HG03108 (cell line): Measurements from ENCODE around the gene ARL4D.
"Not testable (repeated sequence)": the region's sequence is repeated elsewhere in the genome, so short reads cannot be mapped to it uniquely, and the experiment has no call there.

Experiments
- ATAC-seq: cut with Tn5 transposase; IDR thresholded peaks from one replicate; pipeline ENCODE4 v1.9.1; 2021; ENCODE audit warnings: moderate library complexity; ENCODE audit not compliant: unreplicated experiment

Gene ARL4D

DNA sequence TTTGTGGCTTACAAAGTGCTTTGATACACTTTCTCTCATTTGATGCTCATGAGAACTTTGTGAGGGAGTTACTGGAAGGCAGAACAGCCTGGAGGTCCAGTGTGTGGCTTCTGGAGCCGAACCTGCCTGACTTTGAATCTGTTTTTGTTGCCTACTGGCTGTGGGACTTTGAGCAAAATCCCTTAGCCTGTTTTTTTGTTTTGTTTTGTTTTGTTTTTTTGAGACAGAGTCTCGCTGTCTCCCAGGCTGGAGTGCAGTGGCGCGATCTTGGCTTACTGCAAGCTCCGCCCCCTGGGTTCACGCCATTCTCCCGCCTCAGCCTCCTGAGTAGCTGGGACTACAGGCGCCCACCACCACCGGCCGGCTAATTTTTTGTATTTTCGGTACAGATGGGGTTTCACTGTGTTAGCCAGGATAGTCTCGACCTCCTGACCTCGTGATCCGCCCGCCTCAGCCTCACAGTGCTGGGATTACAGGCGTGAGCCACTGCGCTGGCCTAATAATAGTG is 20.6 kb downstream of the ARL4D start:
- not testable (repeated sequence) for ATAC-seq

DNA sequence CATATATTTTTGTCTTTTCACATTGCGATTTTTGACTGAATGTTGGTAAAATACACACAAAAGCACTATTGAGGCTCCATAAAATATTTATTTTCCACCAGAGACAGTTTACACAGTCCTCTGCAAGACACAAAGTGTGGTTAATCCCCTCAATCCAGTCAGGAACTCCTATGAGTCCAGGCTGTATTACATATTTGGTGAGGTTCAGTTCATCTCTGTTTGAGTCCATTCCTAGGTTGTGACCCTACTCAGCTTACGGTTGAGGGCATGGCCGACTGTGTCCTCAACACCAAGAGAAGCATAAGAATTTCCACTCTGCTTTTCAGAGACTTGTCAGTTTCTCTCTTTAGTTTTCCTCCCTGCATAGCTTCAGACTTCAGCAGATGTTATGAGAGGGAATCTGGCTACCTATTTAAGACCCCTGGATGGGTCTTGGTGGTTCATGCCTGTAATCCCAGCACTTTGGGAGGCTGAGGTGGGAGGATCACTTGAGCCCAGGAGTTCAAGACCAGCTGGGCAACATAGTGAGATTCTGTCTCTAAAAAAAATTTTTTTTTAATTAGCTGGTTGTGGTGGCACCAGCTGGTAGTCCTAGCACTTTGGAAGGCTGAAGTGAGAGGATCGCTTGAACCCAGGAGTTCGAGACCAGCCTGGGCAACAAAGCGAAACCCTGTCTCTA is 25.1 kb downstream of the ARL4D start:
- ATAC-seq: no peak

GRCh38 chr17:43427362-43428043 is 28.7 kb downstream of the ARL4D start:
- ATAC-seq: no peak

DNA sequence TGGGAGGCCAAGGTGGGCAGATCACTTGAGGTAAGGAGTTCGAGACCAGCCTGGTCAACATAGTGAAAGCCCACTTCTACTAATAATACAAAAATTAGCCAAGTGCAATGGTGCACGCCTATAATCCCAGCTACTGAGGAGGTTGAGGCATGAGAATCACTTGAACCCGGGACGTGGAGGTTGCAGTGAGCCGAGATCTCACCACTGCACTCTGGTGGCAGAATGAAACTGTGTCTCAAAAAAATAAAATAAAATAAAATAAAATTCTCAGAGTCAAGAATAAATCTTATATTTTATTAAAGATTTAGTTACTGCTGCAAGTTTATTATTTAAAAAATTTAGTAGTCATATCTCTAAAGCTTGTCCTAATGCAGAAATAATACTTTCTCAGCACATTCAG is 29.7 kb downstream of the ARL4D start:
- no peak for ATAC-seq

GRCh38 chr17:43430936-43431713 is 32.3 kb downstream of the ARL4D start:
- no peak for ATAC-seq

- ATAC-seq: no peak
Observed at GRCh38 chr17:43431714-43432523, 33.1 kb downstream of the ARL4D start.

DNA sequence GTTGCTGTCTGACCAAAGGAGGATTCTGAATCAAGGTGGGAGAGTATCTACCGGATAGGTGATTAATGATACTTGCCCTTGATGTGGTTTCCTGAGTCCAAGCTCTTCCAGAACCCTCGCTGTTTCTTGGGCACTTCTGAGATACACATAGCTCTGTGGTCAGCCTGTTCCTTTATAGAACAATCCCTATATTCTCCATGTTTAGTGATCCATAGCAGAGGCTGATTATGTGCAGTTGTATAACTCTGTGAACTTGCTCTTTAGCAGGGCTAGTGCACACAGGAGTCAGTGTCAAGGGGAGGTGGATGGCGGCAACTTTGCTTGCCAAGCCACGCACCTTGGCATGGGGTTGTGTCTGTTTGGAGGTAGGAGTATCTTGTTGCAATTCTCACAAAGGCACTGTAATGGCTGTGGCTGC is 36.1 kb downstream of the ARL4D start:
- no peak for ATAC-seq

DNA sequence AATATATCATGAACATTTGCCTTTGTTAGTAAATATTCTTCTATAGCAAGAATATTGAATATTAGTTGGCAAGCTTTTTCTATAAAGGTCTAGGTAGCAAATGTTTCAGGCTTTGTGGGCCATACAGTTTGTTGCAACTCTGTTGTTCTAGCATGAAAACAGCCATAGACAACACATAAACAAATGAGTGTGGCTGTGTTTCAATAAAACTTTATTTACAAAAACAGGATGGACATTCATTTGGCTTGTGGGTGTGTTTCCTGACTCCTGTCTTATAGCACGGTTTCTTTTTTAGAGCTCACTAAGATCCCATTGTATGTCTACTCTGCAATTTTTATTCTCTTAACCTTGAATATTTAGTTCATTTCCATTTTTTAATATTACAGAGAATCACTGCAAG is 39.0 kb downstream of the ARL4D start:
- ATAC-seq: no peak

DNA sequence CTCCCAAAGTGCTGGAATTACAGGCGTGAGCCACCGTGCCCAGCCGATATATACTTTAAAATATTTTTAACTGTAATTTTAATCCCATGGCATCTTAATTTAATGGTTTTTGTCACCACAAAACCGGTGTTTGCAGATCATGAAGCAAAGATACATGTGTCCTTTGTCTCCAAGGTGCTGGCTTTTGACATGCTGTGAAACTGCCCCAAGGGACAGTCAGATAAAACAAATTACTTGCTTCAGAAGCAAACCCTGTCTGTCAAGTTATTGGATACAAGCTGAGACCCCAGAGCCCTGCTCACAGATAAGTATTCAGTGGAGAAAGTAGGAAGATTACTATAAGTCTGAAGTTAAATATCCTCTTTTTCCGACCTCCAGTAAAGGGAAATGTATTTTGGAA is 39.8 kb downstream of the ARL4D start:
- ATAC-seq: no peak

DNA sequence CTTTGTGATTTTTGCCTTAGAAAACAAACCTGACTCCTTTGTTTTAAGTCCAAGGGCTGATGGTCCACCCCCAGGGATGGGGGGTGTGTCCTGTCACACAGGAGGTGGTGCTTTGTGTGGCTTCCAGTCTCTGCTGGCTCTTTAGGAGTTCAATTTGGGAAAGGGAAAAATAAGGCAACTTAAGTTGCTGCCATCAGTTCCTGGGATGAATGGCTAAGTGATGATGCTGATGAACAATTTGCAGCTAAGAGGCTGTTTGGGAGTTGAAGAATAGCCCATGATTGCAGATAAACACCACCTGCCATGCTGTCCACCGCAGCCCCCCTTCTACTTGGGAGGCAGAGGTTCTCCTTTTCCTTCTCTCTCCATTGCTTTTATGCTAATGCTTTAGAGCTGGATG is 40.2 kb downstream of the ARL4D start:
- ATAC-seq: no peak

- ATAC-seq: no peak
Observed at GRCh38 chr17:43442711-43443110, 43.9 kb downstream of the ARL4D start.

DNA sequence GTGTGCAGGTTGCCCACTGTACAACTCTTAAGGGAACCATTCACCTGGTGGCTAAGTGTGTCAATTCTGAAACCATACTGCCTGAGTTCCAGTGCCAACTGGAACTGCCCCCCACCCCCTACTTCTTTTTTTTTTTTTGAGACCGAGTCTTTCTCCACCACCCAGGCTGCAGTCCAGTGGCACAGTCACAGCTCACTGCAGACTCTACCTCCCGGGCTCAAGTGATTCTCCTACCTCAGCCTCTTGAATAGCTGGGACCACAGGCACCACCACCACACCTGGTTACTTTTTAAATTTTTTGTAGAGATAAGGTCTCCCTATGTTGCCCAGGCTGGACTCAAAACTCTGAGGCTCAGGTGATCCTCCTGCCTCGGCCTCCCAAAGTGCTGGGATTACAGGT is 44.6 kb downstream of the ARL4D start:
- no peak for ATAC-seq

- ATAC-seq: no peak
Observed at GRCh38 chr17:43444223-43445008, 45.6 kb downstream of the ARL4D start.

DNA sequence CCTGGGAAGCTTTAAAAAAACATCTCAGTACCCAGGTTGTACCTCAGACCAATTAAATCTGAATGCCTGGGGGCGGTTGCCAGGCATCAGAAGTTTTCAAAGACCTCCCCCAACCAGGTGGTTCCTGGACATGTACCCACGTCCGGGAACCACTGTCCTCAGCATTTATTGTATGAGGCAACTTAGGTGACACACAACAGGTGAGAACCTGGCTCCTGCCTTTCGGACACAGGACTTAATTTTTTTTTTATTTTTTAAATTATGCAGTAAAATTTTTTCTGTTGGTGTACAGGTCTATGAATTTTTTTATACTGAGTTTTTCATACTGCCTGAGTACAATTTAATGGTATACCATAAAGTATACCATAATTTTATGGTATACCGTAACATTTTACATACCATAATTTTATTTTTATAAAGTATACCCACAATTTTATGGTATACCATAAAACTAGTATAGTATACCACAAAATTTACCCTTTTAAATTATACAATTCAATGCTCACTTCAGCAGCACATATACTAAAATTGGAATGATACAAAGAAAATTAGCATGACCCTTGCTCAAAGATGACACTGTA is 46.3 kb downstream of the ARL4D start:
- no peak for ATAC-seq

DNA sequence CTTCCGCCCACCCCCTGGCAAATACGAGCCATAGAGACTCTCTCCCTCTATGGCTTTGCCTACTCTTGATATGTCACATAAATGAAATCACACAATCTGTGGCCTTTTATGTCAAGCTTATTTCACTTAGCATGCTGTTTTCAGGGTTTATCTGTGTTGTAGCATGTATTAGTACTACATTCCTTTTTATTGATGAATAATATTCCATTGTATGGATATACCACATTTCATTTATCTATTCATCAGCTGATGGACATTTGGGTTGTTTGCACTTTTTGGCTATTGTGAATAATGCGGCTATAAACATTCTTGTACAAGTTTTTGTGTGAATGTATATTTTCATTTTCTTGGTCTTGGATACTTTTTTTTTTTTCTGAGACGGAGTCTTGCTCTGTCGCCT is 48.0 kb downstream of the ARL4D start:
- ATAC-seq: no peak

GRCh38 chr17:43448720-43449469 is 50.1 kb downstream of the ARL4D start:
- no peak for ATAC-seq

GRCh38 chr17:43449470-43450248 is 50.9 kb downstream of the ARL4D start:
- ATAC-seq: no peak
